IMR-90 (cell line): Measurements from ENCODE around the gene PRSS8.

Source experiments
- CEBPB ChIP-seq: IDR thresholded peaks from 2 replicates; pipeline ENCODE4 v1.6.1; 2012; ENCODE audit warnings: low read depth, low read length, improper control_type of control experiment
- FOS ChIP-seq: fragments of 150-350 bp; IDR thresholded peaks from 2 replicates; pipeline ENCODE4 v1.6.1; 2016; ENCODE audit warnings: low read depth, low read length
- MAFK ChIP-seq: IDR thresholded peaks from 2 replicates; pipeline ENCODE4 v1.6.1; 2012; ENCODE audit warnings: low read depth, low read length, improper control_type of control experiment
- MAZ ChIP-seq: IDR thresholded peaks from 2 replicates; pipeline ENCODE4 v1.6.1; 2012; ENCODE audit warnings: low read depth, mild to moderate bottlenecking, low read length, improper control_type of control experiment, moderate library complexity, borderline replicate concordance
- MXI1 ChIP-seq: IDR thresholded peaks from 2 replicates; pipeline ENCODE4 v1.6.1; 2012; ENCODE audit warnings: low read depth, mild to moderate bottlenecking, low read length, moderate library complexity, borderline replicate concordance
- NFE2L2 ChIP-seq: fragments of 150-350 bp; IDR thresholded peaks from 2 replicates; pipeline ENCODE4 v1.6.1; 2016; ENCODE audit warnings: low read depth, mild to moderate bottlenecking, low read length
- POLR2A ChIP-seq: IDR thresholded peaks from 2 replicates; pipeline ENCODE4 v1.6.1; 2012; ENCODE audit warnings: mild to moderate bottlenecking, low read depth, low read length
- RCOR1 ChIP-seq: IDR thresholded peaks from 2 replicates; pipeline ENCODE4 v1.6.1; 2012; ENCODE audit warnings: mild to moderate bottlenecking, low read length, improper control_type of control experiment; ENCODE audit not compliant: insufficient replicate concordance
- RFX5 ChIP-seq: IDR thresholded peaks from 2 replicates; pipeline ENCODE4 v1.8.0; 2012; ENCODE audit warnings: low read depth, mild to moderate bottlenecking, low read length, moderate library complexity
- TF ChIP-seq, protein P1 (sequence below): conservative IDR thresholded peaks from 2 replicates; pipeline ENCODE4 v1.5.1; 2012; ENCODE audit warnings: mild to moderate bottlenecking, low read depth, low read length, improper control_type of control experiment
- TF ChIP-seq, protein P2 (sequence below): fragments of 150-350 bp; IDR thresholded peaks from 2 replicates; pipeline ENCODE4 v1.6.1; 2016; ENCODE audit warnings: low read depth, mild to moderate bottlenecking, low read length, moderate library complexity, borderline replicate concordance
- TF ChIP-seq, protein P3 (sequence below): fragments of 150-350 bp; IDR thresholded peaks from 2 replicates; pipeline ENCODE4 v1.6.1; 2017; ENCODE audit warnings: mild to moderate bottlenecking, antibody characterized with exemption, low read length, low read depth

DNA sequence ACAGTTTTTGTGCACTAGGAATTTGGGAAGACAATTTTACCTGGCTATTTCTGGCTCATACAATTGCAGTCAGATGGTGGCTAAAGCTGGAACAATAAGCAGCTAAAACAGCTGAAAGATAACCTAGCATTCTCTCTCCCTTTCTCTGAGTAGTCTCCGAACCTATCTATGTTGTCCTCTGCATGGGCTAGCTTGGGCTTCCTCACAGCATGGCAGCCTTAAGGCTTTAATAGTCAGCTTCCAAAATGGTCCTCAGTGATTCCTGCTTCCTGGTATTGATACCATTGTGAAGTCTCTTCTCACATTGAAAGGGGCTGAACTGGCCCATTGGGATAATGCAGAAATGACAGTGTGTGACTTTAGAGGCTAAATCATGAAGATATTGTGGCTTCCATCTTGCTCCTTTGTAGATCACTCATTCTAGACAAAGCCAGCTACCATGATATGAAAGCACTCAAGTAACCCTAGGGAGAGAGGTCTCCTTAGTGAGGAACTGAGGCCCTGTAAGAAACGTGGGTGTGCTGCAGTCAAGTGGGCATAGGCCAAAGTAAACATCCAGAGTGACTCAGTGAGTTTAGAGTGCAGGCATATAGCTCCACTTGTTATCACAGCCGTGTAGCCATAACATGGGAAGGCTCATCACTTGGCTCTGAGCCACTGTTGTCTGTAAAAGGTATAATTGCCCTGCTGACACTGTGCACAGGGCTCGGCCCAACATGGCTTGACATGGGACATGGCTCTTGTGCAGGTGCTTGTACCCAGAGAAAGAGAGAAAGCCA, 35.5 kb downstream of the PRSS8 start:
- TF ChIP-seq, protein P1, sequence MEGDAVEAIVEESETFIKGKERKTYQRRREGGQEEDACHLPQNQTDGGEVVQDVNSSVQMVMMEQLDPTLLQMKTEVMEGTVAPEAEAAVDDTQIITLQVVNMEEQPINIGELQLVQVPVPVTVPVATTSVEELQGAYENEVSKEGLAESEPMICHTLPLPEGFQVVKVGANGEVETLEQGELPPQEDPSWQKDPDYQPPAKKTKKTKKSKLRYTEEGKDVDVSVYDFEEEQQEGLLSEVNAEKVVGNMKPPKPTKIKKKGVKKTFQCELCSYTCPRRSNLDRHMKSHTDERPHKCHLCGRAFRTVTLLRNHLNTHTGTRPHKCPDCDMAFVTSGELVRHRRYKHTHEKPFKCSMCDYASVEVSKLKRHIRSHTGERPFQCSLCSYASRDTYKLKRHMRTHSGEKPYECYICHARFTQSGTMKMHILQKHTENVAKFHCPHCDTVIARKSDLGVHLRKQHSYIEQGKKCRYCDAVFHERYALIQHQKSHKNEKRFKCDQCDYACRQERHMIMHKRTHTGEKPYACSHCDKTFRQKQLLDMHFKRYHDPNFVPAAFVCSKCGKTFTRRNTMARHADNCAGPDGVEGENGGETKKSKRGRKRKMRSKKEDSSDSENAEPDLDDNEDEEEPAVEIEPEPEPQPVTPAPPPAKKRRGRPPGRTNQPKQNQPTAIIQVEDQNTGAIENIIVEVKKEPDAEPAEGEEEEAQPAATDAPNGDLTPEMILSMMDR: no peak
- TF ChIP-seq, protein P2, sequence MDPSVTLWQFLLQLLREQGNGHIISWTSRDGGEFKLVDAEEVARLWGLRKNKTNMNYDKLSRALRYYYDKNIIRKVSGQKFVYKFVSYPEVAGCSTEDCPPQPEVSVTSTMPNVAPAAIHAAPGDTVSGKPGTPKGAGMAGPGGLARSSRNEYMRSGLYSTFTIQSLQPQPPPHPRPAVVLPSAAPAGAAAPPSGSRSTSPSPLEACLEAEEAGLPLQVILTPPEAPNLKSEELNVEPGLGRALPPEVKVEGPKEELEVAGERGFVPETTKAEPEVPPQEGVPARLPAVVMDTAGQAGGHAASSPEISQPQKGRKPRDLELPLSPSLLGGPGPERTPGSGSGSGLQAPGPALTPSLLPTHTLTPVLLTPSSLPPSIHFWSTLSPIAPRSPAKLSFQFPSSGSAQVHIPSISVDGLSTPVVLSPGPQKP: no peak
- TF ChIP-seq POLR2A (no peak), FOS (no peak), MXI1 (no peak), CEBPB (no peak), RFX5 (no peak), MAFK (no peak), MAZ (no peak), NFE2L2 (peak; percentile 16; the same call in 1 of the 2 replicates), RCOR1 (no peak)
- TF ChIP-seq, protein P3, sequence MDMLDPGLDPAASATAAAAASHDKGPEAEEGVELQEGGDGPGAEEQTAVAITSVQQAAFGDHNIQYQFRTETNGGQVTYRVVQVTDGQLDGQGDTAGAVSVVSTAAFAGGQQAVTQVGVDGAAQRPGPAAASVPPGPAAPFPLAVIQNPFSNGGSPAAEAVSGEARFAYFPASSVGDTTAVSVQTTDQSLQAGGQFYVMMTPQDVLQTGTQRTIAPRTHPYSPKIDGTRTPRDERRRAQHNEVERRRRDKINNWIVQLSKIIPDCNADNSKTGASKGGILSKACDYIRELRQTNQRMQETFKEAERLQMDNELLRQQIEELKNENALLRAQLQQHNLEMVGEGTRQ: no peak
